Kidney (tissue), 14 donors: ENCODE measurements around the gene RIMS4. TPM values are rescaled to one million over a fixed set of nuclear protein-coding genes. Genes with fewer than 3 reads are reported as not detected.

Experiments
- DNase-seq, 5 donors: peaks; one replicate each; pipeline ENCODE4 v3.0.0-alpha.2; 2013 to 2020
- FAIRE-seq: peaks from 2 replicates; lab custom pipeline; 2012; peaks lifted over from hg19 to GRCh38; lab: Jason Lieb, UNC
- H3K27ac ChIP-seq, 2 donors: one replicate each; pipeline ENCODE4 v1.7.0; 2013; ENCODE audit warnings: low read depth in 2 of 2, low read length in 2 of 2, inconsistent platforms in 1 of 2
- H3K27me3 ChIP-seq: one replicate; pipeline ENCODE4 v1.7.1; 2013; ENCODE audit warnings: low read length, inconsistent platforms; ENCODE audit not compliant: control insufficient read depth, insufficient read depth
- H3K36me3 ChIP-seq, 3 donors: one replicate each; pipeline versions ENCODE4 v1.7.0 to v1.7.1; 2013; ENCODE audit warnings: low read length in 3 of 3, control low read depth in 1 of 3, inconsistent platforms in 1 of 3; ENCODE audit not compliant: insufficient read depth in 3 of 3, control insufficient read depth in 2 of 3
- H3K4me1 ChIP-seq, 3 donors: one replicate each; pipeline versions ENCODE4 v1.7.0 to v1.7.1; 2013; ENCODE audit warnings: low read length in 3 of 3, inconsistent platforms in 1 of 3, low read depth in 1 of 3; ENCODE audit not compliant: control insufficient read depth in 2 of 3, insufficient read depth in 2 of 3
- H3K4me3 ChIP-seq, 3 donors: one replicate each; pipeline versions ENCODE4 v1.7.0 to v1.8.1; 2013; ENCODE audit warnings: low read length in 3 of 3, control low read depth in 1 of 3, inconsistent platforms in 1 of 3
- H3K9ac ChIP-seq, 3 donors: one replicate each; pipeline versions ENCODE4 v1.7.0 to v1.7.1; 2013; ENCODE audit warnings: low read length in 3 of 3, control low read depth in 1 of 3, inconsistent platforms in 1 of 3
- H3K9me3 ChIP-seq, 3 donors: one replicate each; pipeline versions ENCODE4 v1.7.0 to v1.7.1; 2013; ENCODE audit warnings: low read length in 3 of 3, control low read depth in 1 of 3, inconsistent platforms in 1 of 3; ENCODE audit not compliant: control insufficient read depth in 2 of 3, insufficient read depth in 1 of 3
- intact Hi-C: fragments of 100-400 bp; cut with DNase I; formaldehyde crosslinking; loops from one replicate; pipeline ENCODE4 v1.11.1; 2022
- polyA plus RNA-seq: library from polyadenylated mRNA; stranded (reverse); fragments of 350-450 nt; fragmentation: Illumina TruSeq; extraction: RNeasy Lipid Tissue Mini Kit (QIAGEN cat#74804); gene quantifications from one replicate; pipeline ENCODE4 v1.2.3, GENCODE V29; 2014; ENCODE audit warnings: low read depth, low replicate concordance; ENCODE audit not compliant: insufficient read depth
- total RNA-seq: library from RNA; stranded (reverse); fragmentation: NEBNext Ultra II Directional; extraction: Animal tissue kit (Norgen Biotek cat#: 25700); gene quantifications from one replicate; pipeline ENCODE4 v1.2.1, GENCODE V29; 2021
- TF ChIP-seq, protein P1 (sequence below): IDR thresholded peaks from 3 replicates; pipeline ENCODE4 v1.5.1; 2012; ENCODE audit warnings: mild to moderate bottlenecking, moderate library complexity, borderline replicate concordance; ENCODE audit not compliant: insufficient read depth; ENCODE audit errors: extremely low read depth
- donor health status: control.
- donor health status: control.
- donor health status: control.
- donor health status: control.
- donor health status: control.
- donor health status: DM: yes; HTN: yes; CAD: no.
- donor health status: Normal renal cell carcinoma (clear cell type).

Gene RIMS4
- total and polyA plus RNA-seq, 2 donors from 2014 or later = 0.13 TPM; not detected in 1

DNA sequence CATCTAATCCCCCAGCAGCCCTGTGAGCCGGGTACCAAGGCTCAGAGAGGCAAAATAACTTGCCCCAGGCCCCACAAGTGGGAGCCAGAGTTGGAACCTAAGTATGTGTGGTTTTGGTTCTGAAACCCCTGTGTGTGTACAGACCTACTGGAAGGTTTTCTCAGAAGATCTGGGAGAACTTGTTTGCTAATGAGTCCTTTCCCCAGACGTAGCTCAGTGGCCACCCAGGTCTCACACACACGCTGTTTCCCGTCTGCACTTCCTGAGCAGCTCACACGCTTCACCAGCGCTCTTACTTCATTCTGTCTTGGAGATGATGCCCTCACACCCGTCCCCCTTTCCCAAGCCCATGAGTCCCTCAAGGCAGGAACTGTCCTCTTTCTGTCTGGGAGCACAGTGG, 87.0 kb downstream of the RIMS4 start:
- no peak overlapping the region for H3K27ac ChIP-seq
- H3K36me3 ChIP-seq = no peaks in the 10 kb centered on the region
- FAIRE-seq = no peak
- H3K4me3 ChIP-seq = no peak overlapping the region
- H3K4me1 ChIP-seq = no peaks in the 10 kb centered on the region
- no peaks in the 10 kb centered on the region for H3K27me3 ChIP-seq
- intact Hi-C loops = no loop called here
- peak in 1 of 5 donors; percentile 25 for DNase-seq
- TF ChIP-seq, protein P1, sequence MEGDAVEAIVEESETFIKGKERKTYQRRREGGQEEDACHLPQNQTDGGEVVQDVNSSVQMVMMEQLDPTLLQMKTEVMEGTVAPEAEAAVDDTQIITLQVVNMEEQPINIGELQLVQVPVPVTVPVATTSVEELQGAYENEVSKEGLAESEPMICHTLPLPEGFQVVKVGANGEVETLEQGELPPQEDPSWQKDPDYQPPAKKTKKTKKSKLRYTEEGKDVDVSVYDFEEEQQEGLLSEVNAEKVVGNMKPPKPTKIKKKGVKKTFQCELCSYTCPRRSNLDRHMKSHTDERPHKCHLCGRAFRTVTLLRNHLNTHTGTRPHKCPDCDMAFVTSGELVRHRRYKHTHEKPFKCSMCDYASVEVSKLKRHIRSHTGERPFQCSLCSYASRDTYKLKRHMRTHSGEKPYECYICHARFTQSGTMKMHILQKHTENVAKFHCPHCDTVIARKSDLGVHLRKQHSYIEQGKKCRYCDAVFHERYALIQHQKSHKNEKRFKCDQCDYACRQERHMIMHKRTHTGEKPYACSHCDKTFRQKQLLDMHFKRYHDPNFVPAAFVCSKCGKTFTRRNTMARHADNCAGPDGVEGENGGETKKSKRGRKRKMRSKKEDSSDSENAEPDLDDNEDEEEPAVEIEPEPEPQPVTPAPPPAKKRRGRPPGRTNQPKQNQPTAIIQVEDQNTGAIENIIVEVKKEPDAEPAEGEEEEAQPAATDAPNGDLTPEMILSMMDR = no peak
- H3K9ac ChIP-seq = no peak overlapping the region
- H3K9me3 ChIP-seq = no peaks in the 10 kb centered on the region

DNA sequence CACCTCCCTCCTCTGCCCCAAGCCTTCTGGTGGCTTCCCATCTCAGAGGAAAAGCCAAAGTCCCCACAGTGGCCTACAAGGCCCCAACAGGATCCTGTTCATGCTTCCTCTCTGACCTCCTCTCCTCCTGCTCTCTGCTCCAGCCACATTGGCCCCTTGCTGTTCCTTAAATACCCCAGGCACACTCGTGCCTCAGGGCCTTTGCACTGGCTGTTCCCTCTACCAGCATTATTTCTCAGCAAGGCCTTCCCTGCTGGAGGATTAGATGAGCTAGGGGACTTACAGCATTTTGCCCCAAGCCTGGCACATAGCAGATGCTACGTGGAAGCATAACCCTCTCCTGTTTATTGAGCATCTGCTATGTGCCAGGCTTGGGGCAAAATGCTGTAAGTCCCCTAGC, 87.4 kb downstream of the RIMS4 start:
- intact Hi-C loops = no loop called here
- H3K36me3 ChIP-seq = no peaks in the 10 kb centered on the region
- no peak overlapping the region for H3K9ac ChIP-seq
- TF ChIP-seq, protein P1 = no peak
- H3K4me1 ChIP-seq = no peaks in the 10 kb centered on the region
- FAIRE-seq = no peak
- H3K27me3 ChIP-seq = no peaks in the 10 kb centered on the region
- H3K4me3 ChIP-seq = no peak overlapping the region
- H3K27ac ChIP-seq = no peak overlapping the region
- no peaks in the 10 kb centered on the region for H3K9me3 ChIP-seq
- no peak for DNase-seq

DNA sequence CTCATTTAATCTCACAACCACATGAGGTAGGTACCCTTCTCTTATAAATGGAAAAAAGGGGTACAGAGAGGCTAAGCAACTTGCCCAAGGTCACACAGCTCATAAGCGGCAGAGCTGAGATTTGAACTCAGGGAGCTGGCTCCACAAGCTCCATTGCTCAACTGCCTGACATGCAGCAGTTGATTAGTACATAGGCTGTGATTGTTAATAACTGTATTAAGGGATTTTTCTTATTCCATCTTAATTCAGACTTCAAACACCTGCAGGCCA, 88.6 kb downstream of the RIMS4 start:
- Histone ChIP-seq H3K4me1 (no peaks in the 10 kb centered on the region), H3K9me3 (no peaks in the 10 kb centered on the region), H3K36me3 (no peaks in the 10 kb centered on the region), H3K4me3 (no peak overlapping the region), H3K27ac (no peak overlapping the region), H3K9ac (no peak overlapping the region), H3K27me3 (no peaks in the 10 kb centered on the region)
- DNase-seq = no peak
- no peak for FAIRE-seq
- intact Hi-C loops = no loop called here
- TF ChIP-seq, protein P1 = no peak

DNA sequence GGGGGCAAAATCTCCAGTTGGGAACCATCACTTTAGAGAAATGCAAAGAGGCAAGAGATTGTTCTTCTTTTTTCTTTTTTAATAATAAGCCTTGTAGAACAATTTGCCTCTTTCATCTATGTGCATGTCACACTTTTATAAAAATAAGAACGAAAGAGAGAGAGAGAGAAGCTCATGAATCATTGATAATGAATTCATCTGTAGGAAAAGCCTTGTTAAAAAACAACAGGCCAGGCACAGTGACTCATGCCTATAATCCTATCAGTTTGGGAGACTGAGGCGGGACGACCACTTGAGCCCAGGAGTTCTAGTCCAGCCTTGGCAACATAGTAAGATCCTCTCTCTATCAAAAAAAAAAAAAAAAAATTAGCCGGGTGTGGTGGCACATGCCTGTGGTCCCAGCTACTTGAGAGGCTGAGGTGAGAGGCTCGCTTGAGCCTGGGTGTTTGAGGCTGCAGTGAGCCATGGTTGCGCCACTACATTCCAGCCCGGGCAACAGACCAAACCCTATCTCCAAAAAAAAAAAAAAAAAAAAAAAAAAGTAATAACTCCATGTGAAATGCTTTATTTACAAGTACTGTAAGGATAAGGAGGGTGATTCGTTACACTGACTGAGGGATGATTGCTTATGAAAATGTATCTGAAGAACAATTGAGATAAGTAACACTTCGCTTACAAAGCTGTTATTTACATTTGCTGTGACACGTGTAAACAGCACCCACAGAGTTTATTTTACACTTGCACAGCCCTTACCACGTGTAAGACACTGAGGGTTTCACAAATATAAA, 89.2 kb downstream of the RIMS4 start:
- Histone ChIP-seq H3K27me3 (no peaks in the 10 kb centered on the region), H3K9ac (no peak overlapping the region), H3K36me3 (no peaks in the 10 kb centered on the region), H3K4me3 (no peak overlapping the region), H3K27ac (no peak overlapping the region), H3K9me3 (no peaks in the 10 kb centered on the region), H3K4me1 (no peaks in the 10 kb centered on the region)
- TF ChIP-seq, protein P1 = no peak
- no peak for FAIRE-seq
- intact Hi-C loops = no loop called here
- peak in 1 of 5 donors; percentile 49 for DNase-seq
